Measurements from ENCODE around the gene NPAS4. TPM values are rescaled to one million over a fixed set of nuclear protein-coding genes. Genes with fewer than 3 reads are reported as not detected.
"Not testable (repeated sequence)": the region's sequence is repeated elsewhere in the genome, so short reads cannot be mapped to it uniquely, and the experiment has no call there.

NPAS4 gene
- total RNA-seq, 1 donor from 2014 or later = 0.42 TPM

DNA sequence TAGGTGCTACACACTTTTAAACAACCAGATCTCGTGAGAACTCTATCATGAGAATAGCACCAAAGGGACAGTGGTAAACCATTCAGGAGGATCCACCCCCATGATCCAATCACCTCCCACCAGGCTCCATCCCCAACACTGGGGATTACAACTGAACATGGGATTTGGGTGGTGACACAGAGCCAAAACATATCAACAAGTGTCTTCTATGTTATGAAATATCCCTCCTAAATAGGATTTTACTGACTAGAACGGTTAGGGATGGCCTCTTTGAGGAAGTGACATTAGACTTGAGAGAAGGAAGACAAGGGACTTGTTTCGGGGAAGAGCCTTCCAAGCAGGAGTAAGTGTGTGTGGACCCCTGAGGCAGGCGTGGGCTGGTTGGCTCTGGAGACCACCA lies 29.7 kb downstream of the NPAS4 start:
- intact Hi-C loops (cut with micrococcal nuclease) = no loop called here

DNA sequence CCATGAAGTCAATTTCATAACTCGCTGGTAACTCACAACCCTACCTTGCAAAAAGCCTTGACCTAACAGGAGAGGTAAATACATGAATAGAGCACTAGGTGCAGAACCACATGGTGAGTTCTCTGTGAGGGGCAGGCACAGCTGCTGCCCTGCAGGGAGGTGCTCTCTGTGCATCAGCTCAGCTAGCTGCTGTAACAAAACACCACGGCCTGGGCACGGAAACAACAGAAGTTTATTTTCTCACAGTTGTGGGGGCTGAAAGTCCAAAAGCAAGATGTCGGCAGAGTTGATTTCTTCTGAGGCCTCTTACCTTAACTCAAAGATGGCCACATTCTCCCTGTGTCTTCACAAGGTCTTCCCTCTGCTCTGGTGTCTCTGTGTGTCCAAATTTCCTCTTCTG lies 30.8 kb downstream of the NPAS4 start:
- intact Hi-C loops (cut with micrococcal nuclease) = no loop called here

DNA sequence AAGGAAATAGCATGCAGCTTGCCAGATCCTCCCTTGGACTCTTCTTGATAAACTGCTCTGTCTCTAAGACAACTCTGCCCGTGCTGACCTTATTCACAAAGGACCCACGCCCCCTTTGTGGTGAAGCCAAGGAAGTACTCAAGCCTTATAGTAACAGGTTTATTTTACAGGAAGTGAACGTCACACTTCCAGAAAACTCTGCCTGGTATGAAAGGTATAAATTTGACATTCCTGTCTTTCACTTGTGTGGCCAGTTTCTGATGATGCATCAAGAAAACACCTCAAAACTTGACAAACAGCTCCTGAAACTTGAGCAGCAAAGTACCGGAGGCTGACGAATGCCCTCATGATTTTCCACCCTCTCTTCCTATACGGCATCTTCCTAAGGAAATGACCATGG lies 33.4 kb downstream of the NPAS4 start:
- intact Hi-C loops (cut with micrococcal nuclease) = no loop called here

DNA sequence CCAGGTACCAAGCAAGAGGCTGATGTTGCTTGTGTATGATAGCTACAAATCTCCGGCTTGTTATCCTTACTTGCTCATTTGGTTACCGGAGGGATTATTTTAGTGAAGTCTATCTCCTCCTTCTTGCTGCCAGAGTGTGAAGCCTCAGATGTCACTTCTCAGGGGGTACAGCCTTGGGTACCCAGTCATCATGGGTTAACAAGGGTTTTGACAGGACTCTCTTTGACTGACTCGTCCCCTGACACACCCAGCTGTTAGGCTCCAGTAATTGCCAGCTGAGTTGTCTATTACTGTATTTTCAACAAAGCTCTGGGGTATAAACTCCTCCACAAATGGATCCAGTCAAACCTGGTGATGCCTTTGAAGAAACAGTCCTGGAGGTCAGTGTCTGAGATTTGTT lies 34.0 kb downstream of the NPAS4 start:
- intact Hi-C loops (cut with micrococcal nuclease) = no loop called here

DNA sequence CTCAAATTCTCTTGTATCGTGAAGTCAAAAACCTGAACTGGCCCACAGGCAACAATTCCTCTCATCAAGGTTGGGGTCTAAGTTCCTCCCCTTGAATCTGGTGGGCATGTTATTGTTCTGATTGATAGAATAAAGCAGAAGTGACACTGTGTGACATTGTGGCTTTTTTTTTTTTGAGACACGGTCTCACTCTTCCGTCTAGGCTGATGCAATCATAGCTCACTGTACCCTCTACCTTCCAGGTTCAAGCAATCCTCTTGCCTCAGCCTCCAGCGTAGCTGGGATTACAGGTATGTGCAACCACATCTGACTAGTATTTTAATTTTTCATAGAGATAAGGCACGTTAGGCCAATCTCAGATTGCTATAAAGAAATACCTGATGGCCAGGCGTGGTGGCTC lies 37.0 kb downstream of the NPAS4 start:
- intact Hi-C loops (cut with micrococcal nuclease) = no loop called here

DNA sequence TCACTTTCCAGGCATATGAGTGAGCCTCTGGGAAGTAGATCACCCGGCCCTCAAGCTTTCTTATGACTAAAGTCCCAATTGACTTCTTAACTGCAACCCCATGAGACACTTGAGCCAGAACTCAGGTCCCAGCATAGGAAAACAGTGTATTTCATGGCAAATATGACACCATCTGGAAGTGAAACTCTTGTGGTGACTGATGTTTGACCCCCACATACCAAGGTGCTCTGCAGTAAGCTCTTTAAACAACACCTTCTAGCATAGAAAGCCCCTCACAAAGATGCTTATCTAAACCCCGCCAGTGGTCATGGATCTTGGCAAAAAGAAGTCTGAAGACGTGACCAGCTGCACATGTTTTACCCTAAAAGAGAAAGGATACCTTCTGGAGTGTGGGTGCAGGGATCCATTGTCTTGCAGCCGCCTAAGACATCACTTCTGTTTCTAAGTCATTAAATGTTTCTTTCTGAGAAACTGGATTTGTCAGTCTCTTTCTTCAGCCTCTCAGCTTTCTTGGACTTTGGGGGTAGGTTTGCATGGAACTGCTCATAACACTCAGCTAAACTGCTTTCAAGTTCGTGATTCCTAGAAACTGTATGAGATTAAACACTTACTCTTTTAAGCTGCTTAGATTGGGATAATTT lies 38.4 kb downstream of the NPAS4 start:
- intact Hi-C loops (cut with micrococcal nuclease) = no loop called here

DNA sequence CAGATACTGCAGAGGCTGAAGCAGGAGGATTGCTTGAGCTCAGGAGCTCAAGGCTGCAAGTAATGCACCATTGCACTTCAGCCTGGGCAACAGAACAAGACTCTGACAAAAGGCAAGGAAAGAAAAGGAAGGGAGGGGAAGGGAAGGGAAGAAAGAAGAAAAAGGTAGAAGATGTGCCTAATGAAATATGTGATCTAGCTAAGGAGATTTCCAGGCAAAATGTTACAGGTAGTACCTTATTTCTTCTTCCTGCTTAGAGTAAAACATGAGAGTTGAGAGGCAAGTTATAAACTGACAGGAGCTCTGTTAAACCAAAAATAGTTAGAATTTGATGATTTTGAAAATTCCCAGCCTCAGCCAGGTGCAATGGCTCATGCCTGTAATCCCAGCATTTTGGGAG lies 41.2 kb downstream of the NPAS4 start:
- intact Hi-C loops (cut with micrococcal nuclease) = no loop called here

DNA sequence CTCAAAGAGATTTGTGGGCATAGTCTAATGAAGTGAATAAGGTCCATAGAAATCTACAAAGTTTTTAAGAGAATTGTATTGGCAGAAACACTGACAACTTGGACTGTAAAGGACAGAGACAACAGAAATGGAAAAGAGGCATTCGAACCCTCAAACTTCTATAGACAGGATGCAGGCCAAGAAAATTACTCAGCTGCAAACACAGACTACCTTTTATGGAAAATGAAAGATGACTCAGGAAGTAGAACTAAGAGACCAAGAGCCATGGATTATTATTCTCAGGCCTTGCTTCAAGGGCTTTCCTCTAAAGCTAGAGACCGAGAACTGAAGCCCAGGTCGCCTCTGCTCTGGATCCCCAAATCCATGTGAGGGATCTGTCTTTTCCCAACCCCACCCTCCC lies 42.1 kb downstream of the NPAS4 start:
- intact Hi-C loops (cut with micrococcal nuclease) = no loop called here

DNA sequence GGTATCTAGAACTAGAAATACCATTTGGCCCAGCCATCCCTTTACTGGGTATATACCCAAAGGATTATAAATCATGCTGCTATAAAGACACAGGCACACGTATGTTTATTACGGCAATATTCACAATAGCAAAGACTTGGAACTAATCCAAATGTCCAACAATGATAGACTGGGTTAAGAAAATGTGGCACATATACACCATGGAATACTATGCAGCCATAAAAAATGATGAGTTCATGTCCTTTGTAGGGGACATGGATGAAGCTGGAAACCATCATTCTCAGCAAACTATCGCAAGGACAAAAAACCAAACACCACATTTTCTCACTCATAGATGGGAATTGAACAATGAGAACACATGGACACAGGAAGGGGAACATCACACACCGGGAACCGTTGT lies 43.3 kb downstream of the NPAS4 start:
- intact Hi-C loops (cut with micrococcal nuclease) = not testable (repeated sequence)

DNA sequence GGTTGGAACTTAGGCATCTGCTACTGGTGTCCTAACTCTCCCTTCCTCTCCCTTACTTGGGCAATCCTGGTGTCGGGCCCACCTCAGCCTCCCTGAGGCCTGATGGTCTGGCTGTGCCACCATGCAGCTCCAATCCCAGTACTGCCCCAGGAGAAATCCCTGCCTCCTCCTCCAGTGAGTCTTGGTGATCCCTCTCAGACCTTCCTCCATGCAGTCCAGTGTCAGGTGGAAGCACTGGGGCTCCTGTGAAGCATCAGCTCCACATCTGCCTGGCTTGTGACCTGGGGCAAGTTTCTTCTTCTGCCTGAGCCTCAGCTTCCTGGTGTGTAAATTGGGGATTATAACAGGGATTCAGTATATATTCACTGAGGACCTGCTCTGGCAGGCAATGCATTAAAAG lies 44.1 kb downstream of the NPAS4 start:
- intact Hi-C loops (cut with micrococcal nuclease) = no loop called here

DNA sequence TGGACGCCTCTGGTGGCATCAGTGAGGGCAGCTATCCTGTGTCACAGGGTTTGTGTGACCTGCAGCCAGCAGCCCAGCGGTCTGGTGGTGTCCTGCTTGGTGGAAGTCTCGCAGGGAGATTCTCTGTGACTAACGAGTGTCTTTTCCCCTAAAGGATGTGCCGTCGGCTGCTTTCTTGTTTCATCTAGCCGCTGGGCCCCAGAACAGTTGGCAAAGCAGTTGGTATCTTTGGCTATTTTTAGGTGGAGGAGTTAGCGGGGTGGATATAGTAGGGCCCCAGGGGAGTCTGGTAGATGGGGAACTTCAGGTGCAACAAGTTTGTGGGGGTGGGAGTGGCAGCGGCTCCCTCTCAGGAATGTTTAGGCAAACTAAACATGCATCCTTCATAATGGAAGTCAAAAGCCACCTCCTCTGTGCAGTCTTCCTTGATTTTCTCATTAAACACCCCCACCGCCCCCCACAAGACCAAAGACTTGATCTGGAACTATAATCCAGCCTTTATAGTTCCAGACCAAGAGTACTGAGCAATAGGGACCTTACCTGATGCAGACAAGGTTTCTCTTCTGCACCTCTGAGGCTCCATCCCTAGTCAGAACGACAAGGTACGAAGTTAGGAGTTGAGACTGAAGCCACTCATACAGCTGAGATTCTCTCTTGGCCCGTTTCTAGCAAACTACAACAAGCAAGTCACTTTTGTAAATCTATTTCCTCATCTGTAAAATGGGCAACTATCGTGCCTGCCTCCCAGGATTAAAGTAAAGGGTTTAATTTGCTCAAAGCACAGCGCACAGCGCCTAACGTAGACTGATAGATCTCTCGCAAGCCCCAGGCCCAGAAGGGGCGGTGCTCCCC lies 44.8 kb downstream of the NPAS4 start:
- intact Hi-C loops (cut with micrococcal nuclease) = loop anchor here (1.0 to 2.0 kb wide), 11 partner anchors 15 to 1141 kb away; partner anchors contain the start of genes ACTN3, BBS1, DPP3 and NDUFV1

DNA sequence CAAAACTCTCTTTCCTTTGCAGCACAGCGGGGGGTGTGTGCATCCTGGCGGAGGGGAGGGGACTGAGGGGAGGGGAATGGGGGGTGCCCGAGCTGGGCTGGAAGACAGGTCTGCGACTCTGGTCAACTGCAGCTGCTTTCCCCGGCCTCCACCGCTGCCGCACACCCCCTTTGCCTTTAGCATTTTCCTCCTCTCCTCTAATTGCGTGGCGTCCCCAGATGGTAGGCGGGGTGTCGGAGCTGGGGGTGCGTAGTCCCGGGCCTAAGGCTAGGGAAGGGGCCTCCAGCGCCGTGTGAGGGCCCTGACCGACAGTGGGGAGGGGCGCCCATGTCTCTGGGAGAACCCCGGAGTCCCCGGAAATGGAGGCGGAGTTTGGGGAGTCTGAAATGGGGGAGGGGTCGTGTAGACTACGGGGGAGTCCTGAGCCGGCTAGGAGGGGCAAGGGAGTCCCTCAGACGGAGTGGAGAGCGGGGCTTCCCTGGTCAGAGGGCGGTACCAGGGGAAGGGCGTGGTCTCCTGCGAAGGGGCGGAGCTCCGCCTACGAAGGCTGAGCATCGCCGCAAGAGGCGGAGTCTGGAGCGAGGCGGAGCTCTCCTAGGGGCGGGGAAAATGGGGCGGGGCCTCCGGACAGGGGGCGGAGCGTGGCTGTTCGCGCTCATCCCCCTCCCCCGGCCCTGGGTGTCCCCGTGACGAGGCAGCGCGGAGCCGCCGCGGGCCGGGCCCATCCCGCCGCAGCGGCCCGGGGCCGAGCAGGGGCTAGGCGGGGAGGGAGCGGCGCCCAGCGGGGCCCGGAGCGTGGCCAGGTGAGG lies 45.6 kb downstream of the NPAS4 start, which contains the start of gene PELI3:
Gene PELI3 (plus strand): TSS at position 681 of the 809 bp plus-strand sequence. CDS start 1,224 bp downstream, outside the sequence.
- intact Hi-C loops (cut with micrococcal nuclease) = loop anchor here (1.0 to 2.0 kb wide), 11 partner anchors 14 to 1140 kb away; partner anchors contain the start of genes ACTN3, BBS1, DPP3 and NDUFV1

DNA sequence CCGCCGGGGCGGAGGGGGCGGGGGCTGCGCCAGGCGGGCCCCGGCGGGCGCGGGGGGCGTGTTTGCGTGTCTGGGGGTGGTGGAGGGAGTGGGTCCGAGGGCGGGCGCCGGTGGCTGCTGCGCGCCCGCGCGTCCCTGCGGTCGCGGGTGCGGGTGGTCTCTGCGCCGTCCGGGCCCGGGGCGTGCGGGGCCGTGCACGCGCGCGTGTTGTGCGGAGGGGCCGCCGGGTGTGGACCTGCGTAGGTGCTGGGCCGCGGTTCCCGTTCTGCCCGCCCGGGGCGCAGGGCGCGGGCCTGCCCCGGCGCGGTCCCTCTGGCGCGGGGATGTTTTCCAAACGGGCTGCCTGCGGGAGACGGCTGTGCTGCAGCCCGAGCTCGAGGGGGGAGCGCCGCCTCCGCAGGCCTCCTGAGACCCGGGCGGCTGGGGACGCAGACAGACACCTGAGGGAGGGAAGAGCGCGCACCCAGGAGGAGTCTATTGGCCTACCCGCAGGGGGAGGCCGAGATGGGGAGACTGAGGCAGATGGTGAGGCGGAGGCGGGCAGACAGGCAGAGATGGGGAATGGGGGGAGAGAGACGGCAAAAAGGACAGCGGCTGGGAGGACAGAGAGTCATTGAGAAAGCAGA lies 46.3 kb downstream of the NPAS4 start:
- intact Hi-C loops (cut with micrococcal nuclease) = loop anchor here (2.0 kb wide), 1 partner anchor 172 kb away; the partner anchor contains the start of gene RBM4

DNA sequence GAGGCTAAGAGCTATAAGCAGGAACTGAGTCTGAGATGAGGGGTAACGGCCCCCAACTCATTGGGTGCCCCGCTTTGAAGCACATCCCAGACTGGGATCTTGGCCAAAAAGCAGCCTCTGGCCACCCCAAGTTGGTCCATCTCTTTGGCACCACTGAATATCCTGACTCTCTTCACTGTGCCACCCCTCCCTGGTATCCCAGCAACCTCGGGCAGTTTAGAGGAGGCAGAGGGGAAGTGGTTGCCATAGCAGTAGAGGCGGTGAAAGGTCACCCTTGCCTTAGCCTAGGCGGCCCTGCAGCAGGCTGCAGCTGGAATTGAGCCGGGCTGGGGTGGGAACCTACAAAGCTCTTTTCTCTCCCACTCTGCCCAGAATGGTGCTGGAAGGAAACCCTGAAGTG lies 46.9 kb downstream of the NPAS4 start:
- intact Hi-C loops (cut with micrococcal nuclease) = loop anchor here (2.0 kb wide), 1 partner anchor 171 kb away; the partner anchor contains the start of gene RBM4

DNA sequence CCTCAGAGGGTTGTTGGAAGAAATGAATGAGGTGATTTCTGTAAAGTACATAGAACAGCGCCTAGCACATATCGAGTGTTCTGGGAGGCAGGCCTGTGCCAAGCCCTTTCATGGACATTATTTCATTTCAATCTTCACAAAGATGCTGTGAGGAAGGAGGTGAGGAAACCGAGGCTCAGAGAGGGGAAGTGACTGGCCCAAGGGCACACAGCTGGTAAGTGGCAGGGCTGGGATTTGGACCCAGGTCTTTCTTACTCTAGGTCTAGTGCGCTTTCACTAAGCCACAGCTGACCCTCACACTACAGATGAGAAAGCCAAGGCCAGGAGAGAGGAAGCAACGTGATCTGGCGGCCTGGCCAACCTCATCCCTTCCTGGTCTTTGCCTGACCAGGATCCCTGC lies 47.9 kb downstream of the NPAS4 start:
- intact Hi-C loops (cut with micrococcal nuclease) = no loop called here

DNA sequence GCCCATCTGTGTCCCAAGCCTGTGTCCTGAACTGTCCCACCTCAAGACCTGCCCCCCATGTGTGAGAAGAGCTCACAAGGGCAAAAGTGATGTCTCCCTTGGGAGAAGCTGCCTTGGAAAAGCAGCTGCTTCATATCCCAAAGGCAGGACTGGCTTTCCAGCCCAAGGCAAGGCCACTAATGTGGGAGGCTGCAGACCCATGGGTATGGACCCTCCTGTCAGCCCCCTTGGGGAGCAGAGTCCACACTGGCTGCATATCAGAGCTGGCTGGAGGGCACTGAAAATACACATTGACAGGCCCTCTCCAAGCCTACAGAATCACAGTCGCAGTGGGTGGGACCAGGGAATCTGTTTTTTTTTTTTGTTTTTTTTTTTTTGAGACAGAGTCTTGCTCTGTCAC lies 48.6 kb downstream of the NPAS4 start:
- intact Hi-C loops (cut with micrococcal nuclease) = no loop called here

DNA sequence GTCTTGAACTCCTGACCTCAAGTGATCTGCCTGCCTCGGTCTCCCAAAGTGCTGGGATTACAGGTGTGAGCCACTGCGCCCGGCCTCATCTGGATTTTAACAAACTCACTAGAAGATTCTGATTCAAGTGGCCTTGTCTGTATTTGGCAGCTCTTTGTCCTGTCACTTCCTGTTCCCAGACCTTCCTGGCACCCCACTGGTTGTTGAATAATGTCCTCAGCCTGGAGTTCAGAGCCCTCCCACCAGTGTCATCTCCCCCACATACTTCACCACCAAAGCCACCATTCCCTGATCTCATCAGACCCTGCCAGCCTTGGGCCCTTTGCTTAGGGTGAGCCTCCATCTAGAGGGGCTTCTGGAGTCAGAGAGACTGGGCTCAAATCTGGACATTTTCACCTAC lies 49.2 kb downstream of the NPAS4 start:
- intact Hi-C loops (cut with micrococcal nuclease) = no loop called here

DNA sequence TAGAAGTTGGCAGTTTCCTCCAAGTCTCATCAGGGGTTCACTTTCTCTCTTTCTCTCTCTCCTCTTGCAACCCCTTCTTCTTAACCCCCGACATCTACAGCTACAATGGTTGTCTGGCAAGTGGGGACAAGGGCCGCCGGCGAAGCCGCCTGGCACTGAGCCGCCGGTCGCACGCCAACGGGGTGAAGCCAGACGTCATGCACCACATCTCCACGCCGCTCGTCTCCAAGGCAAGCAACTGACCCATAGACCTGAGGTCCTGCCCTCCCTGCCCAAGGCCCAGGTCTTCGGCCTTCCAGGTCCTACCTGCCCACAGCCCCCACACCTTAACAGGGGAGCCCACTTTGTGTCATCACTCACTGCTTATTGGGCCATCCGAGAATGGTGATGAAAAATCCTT lies 50.3 kb downstream of the NPAS4 start:
- intact Hi-C loops (cut with micrococcal nuclease) = no loop called here

DNA sequence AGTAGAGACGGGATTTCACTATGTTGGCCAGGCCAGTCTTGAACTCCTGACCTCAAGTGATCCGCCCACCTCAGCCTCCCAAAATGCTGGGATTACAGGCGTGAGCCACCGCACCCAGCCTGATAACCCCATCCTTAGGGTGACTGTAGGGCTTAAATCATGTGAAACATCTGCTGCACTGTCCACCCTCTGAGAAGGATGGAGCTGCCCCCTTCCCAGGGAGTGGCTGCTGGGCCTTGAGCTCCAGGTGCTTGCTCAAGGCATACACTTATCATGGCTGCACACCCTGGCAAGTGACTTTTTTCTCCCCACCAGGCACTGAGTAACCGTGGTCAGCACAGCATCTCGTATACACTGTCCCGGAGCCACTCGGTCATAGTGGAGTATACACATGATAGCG lies 51.2 kb downstream of the NPAS4 start:
- intact Hi-C loops (cut with micrococcal nuclease) = no loop called here

DNA sequence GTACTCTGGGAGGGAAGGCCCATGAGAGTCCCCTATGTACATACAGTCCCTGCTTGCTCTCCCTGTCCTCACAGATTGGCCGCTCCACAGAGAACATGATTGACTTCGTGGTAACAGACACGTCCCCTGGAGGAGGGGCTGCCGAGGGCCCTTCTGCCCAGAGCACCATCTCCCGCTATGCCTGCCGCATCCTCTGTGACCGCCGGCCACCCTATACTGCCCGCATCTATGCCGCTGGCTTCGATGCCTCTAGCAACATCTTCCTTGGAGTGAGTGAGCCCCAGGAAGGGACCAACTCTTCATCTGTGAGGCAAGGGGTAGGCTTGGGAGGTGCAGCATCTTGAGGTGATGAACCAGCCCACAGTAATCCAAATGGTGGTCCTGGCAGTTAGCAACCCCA lies 52.3 kb downstream of the NPAS4 start:
- intact Hi-C loops (cut with micrococcal nuclease) = no loop called here
